Measurements from ENCODE around the gene SLC9A4.

- TF ChIP-seq CTCF (IDR thresholded peaks at IDR 0.05) = no peak
- no peak for TF ChIP-seq POLR2AphosphoS5 (IDR thresholded peaks at IDR 0.05)
- no peak for TF ChIP-seq EP300 (IDR thresholded peaks at IDR 0.05)
Measured at GRCh38 chr2:102481931-102482330, 8.9 kb downstream of the SLC9A4 start.
